ENCODE data around the gene JAG2.

The JAG2 gene

GRCh38 chr14:105165134-105165704 lies 3.4 kb downstream of the JAG2 start:
- DNase-seq (ENCODE audit: low read depth), result no peak

GRCh38 chr14:105163040-105163742 lies 5.4 kb downstream of the JAG2 start:
- DNase-seq (ENCODE audit: low read depth), result no peak

- DNase-seq (ENCODE audit: low read depth), result no peak
Observed at GRCh38 chr14:105162669-105162979, 6.0 kb downstream of the JAG2 start.

GRCh38 chr14:105161964-105162668 lies 6.5 kb downstream of the JAG2 start:
- no peak for DNase-seq (ENCODE audit: low read depth)

GRCh38 chr14:105161309-105161708 lies 7.3 kb downstream of the JAG2 start:
- no peak for DNase-seq (ENCODE audit: low read depth)

- DNase-seq (ENCODE audit: low read depth), result no peak
Observed at GRCh38 chr14:105160776-105161175, 7.8 kb downstream of the JAG2 start.

GRCh38 chr14:105159344-105159743 lies 9.2 kb downstream of the JAG2 start:
- no peak for DNase-seq (ENCODE audit: low read depth)

- DNase-seq (ENCODE audit: low read depth), result no peak
Observed at GRCh38 chr14:105158794-105159193, 9.8 kb downstream of the JAG2 start.

- no peak for DNase-seq (ENCODE audit: low read depth)
Observed at GRCh38 chr14:105157872-105158271, 10.7 kb downstream of the JAG2 start.

- DNase-seq (ENCODE audit: low read depth), result no peak
Observed at GRCh38 chr14:105156414-105157375, 11.9 kb downstream of the JAG2 start.

GRCh38 chr14:105155681-105156413 lies 12.7 kb downstream of the JAG2 start:
- no peak for DNase-seq (ENCODE audit: low read depth)

- DNase-seq (ENCODE audit: low read depth), result no peak
Observed at GRCh38 chr14:105155071-105155651, 13.4 kb downstream of the JAG2 start.

- DNase-seq (ENCODE audit: low read depth), result no peak
Observed at GRCh38 chr14:105154476-105154871, 14.1 kb downstream of the JAG2 start.

GRCh38 chr14:105153739-105154475 lies 14.7 kb downstream of the JAG2 start:
- no peak for DNase-seq (ENCODE audit: low read depth)

GRCh38 chr14:105153331-105153731 lies 15.2 kb downstream of the JAG2 start:
- no peak for DNase-seq (ENCODE audit: low read depth)

GRCh38 chr14:105152794-105153241 lies 15.8 kb downstream of the JAG2 start:
- DNase-seq (ENCODE audit: low read depth), result no peak

- DNase-seq (ENCODE audit: low read depth), result no peak
Observed at GRCh38 chr14:105151838-105152793, 16.5 kb downstream of the JAG2 start.

GRCh38 chr14:105151084-105151837 lies 17.3 kb downstream of the JAG2 start:
- no peak for DNase-seq (ENCODE audit: low read depth)
